ENCODE results near the gene PEX26. TPM values are rescaled to one million over a fixed set of nuclear protein-coding genes. Genes with fewer than 3 reads are reported as not detected.

The PEX26 gene
- total and polyA plus RNA-seq, 2 donors (not counting 1 experiment from before 2014, with no cell fraction given) = 13.2 to 14.5 TPM

DNA sequence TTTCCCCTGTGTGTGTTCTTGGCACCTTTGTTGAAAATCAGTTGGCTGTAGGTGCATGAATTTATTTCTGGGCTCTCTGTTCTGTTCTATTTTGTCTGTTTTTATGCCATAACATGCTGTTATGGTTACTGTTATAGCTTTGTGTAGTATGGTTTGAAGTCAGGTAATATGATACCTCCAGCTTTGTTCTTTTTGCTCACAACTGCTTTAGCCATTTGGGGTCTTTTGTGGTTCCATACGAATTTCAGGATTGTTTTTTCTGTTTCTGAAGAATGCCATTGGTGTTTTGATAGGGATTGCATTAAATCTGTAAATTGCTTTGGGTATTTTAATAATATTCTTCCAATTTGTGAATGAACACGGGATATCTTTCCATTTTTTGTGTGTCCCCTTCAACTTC is 4.7 kb downstream of the PEX26 start:
- no peak for DNase-seq (ENCODE audit: low read depth in 2 of 2)
- H3K79me2 ChIP-seq (ENCODE audit: control insufficient read depth, insufficient read depth, low read length) = peaks cover 18% of the 10 kb centered on the region
- no peaks in the 10 kb centered on the region for H3K9me3 ChIP-seq (ENCODE audit: control insufficient read depth, insufficient read depth, low read depth, low read length)
- H3K27ac ChIP-seq (ENCODE audit: insufficient read depth, low read length) = no peak overlapping the region
- no peak overlapping the region for H3K9ac ChIP-seq (ENCODE audit: insufficient read depth, low read length)
- no peak for TF ChIP-seq EZH2 (IDR thresholded peaks at IDR 0.05; ENCODE audit: low read length, missing control alignments)
- no peak for TF ChIP-seq CTCF (conservative IDR thresholded peaks at IDR 0.05 in 1 of 2, IDR thresholded peaks at IDR 0.05 in 1 of 2; ENCODE audit: low read depth in 1 of 2, low read length in 2 of 2)
- no peaks in the 10 kb centered on the region for H3K27me3 ChIP-seq (ENCODE audit: control insufficient read depth, insufficient read depth, low read length)
- H3K4me2 ChIP-seq (ENCODE audit: extremely low read depth, insufficient read depth, low read length) = no peak overlapping the region
- H3K4me1 ChIP-seq (ENCODE audit: control insufficient read depth, extremely low read depth, insufficient read depth, low read length) = peaks cover 2% of the 10 kb centered on the region
- no peaks in the 10 kb centered on the region for H4K20me1 ChIP-seq (ENCODE audit: control insufficient read depth, extremely low read depth, insufficient read depth, low read length)
- no peak overlapping the region for H2AFZ ChIP-seq (ENCODE audit: low read length)
- no peak overlapping the region for H3K4me3 ChIP-seq (replicated peaks in 1 of 4; ENCODE audit: control extremely low read depth in 1 of 4, insufficient read depth in 1 of 4, low read depth in 3 of 4, low read length in 4 of 4)
- H3K36me3 ChIP-seq (ENCODE audit: control insufficient read depth, insufficient read depth, low read length) = peaks cover 12% of the 10 kb centered on the region

- Histone ChIP-seq H3K27ac (ENCODE audit: insufficient read depth, low read length) (no peak overlapping the region), H3K4me2 (ENCODE audit: extremely low read depth, insufficient read depth, low read length) (no peak overlapping the region), H2AFZ (ENCODE audit: low read length) (no peak overlapping the region), H4K20me1 (ENCODE audit: control insufficient read depth, extremely low read depth, insufficient read depth, low read length) (no peaks in the 10 kb centered on the region), H3K36me3 (ENCODE audit: control insufficient read depth, insufficient read depth, low read length) (peaks cover 14% of the 10 kb centered on the region), H3K4me1 (ENCODE audit: control insufficient read depth, extremely low read depth, insufficient read depth, low read length) (peaks cover 2% of the 10 kb centered on the region), H3K9me3 (ENCODE audit: control insufficient read depth, insufficient read depth, low read depth, low read length) (no peaks in the 10 kb centered on the region), H3K27me3 (ENCODE audit: control insufficient read depth, insufficient read depth, low read length) (no peaks in the 10 kb centered on the region), H3K9ac (ENCODE audit: insufficient read depth, low read length) (no peak overlapping the region), H3K4me3 (replicated peaks in 1 of 4; ENCODE audit: control extremely low read depth in 1 of 4, insufficient read depth in 1 of 4, low read depth in 3 of 4, low read length in 4 of 4) (no peak overlapping the region), H3K79me2 (ENCODE audit: control insufficient read depth, insufficient read depth, low read length) (peaks cover 15% of the 10 kb centered on the region)
- DNase-seq (ENCODE audit: low read depth in 2 of 2) = no peak
- no peak for TF ChIP-seq EZH2 (IDR thresholded peaks at IDR 0.05; ENCODE audit: low read length, missing control alignments)
- TF ChIP-seq CTCF (conservative IDR thresholded peaks at IDR 0.05 in 1 of 2, IDR thresholded peaks at IDR 0.05 in 1 of 2; ENCODE audit: low read depth in 1 of 2, low read length in 2 of 2) = no peak
These were observed 5.6 kb downstream of the PEX26 start for GRCh38 chr22:18083406-18083805.

- H3K4me1 ChIP-seq (ENCODE audit: control insufficient read depth, extremely low read depth, insufficient read depth, low read length) = no peaks in the 10 kb centered on the region
- H2AFZ ChIP-seq (ENCODE audit: low read length) = no peak overlapping the region
- no peak overlapping the region for H3K4me2 ChIP-seq (ENCODE audit: extremely low read depth, insufficient read depth, low read length)
- peaks cover 12% of the 10 kb centered on the region for H3K36me3 ChIP-seq (ENCODE audit: control insufficient read depth, insufficient read depth, low read length)
- TF ChIP-seq CTCF (conservative IDR thresholded peaks at IDR 0.05 in 1 of 2, IDR thresholded peaks at IDR 0.05 in 1 of 2; ENCODE audit: low read depth in 1 of 2, low read length in 2 of 2) = no peak
- no peak for TF ChIP-seq EZH2 (IDR thresholded peaks at IDR 0.05; ENCODE audit: low read length, missing control alignments)
- no peak overlapping the region for H3K4me3 ChIP-seq (replicated peaks in 1 of 4; ENCODE audit: control extremely low read depth in 1 of 4, insufficient read depth in 1 of 4, low read depth in 3 of 4, low read length in 4 of 4)
- no peak overlapping the region for H3K27ac ChIP-seq (ENCODE audit: insufficient read depth, low read length)
- H4K20me1 ChIP-seq (ENCODE audit: control insufficient read depth, extremely low read depth, insufficient read depth, low read length) = no peaks in the 10 kb centered on the region
- DNase-seq (ENCODE audit: low read depth in 2 of 2) = peak; percentile 20 to 26
- H3K79me2 ChIP-seq (ENCODE audit: control insufficient read depth, insufficient read depth, low read length) = peaks cover 4% of the 10 kb centered on the region
- no peak overlapping the region for H3K9ac ChIP-seq (ENCODE audit: insufficient read depth, low read length)
- H3K27me3 ChIP-seq (ENCODE audit: control insufficient read depth, insufficient read depth, low read length) = no peaks in the 10 kb centered on the region
- H3K9me3 ChIP-seq (ENCODE audit: control insufficient read depth, insufficient read depth, low read depth, low read length) = no peaks in the 10 kb centered on the region
These were observed 7.4 kb downstream of the PEX26 start for GRCh38 chr22:18085188-18085587.
